Erythroblast (primary cell): ENCODE results near the gene CSF3R.

Source experiments
- GATA1 ChIP-seq: IDR thresholded peaks from 2 replicates; pipeline ENCODE4 v1.6.1; 2011; ENCODE audit warnings: low read depth, mild to moderate bottlenecking, control low read depth, low read length, moderate library complexity
- POLR2A ChIP-seq: IDR thresholded peaks from 2 replicates; pipeline ENCODE4 v1.6.1; 2011; ENCODE audit warnings: mild to moderate bottlenecking, low read length

- TF ChIP-seq POLR2A (no peak), GATA1 (no peak)
These were observed 45.9 kb upstream of the CSF3R start for GRCh38 chr1:36528361-36529349.
